Cardiac muscle cell (in vitro differentiated cells and primary cell): ENCODE data around the gene PIK3R1. TPM values are rescaled to one million over a fixed set of nuclear protein-coding genes. Genes with fewer than 3 reads are reported as not detected.
A peak's percentile ranks its signal among the peaks of the same experiment; 100 is the strongest.

Experiments used
- DNase-seq, 2 donors: peaks; one replicate each; pipeline versions ENCODE4 v3.0.0 to v3.0.0-alpha.2; 2010 to 2017; ENCODE audit warnings: low read depth in 1 of 2, low spot score in 1 of 2
- H3K27ac ChIP-seq: fragments of 200-600 bp; sonication (generic); 2 replicates; pipeline ENCODE4 v1.5.1; 2016
- H3K27me3 ChIP-seq: fragments of 200-600 bp; sonication (generic); 2 replicates; pipeline ENCODE4 v1.6.0; 2016; ENCODE audit warnings: control low read depth
- H3K36me3 ChIP-seq: fragments of 200-600 bp; sonication (generic); 2 replicates; pipeline ENCODE4 v1.5.1; 2016; ENCODE audit warnings: control low read depth
- H3K4me1 ChIP-seq: fragments of 200-600 bp; sonication (generic); 2 replicates; pipeline ENCODE4 v1.8.1; 2017; ENCODE audit warnings: low read depth, mild to moderate bottlenecking, mixed run types
- H3K4me3 ChIP-seq: fragments of 200-600 bp; sonication (generic); 2 replicates; pipeline ENCODE4 v1.5.1; 2016; ENCODE audit warnings: mild to moderate bottlenecking
- H3K9me3 ChIP-seq: fragments of 200-600 bp; sonication (generic); 2 replicates; pipeline ENCODE4 v1.5.1; 2017; ENCODE audit warnings: low read depth, mild to moderate bottlenecking, control low read depth
- polyA plus RNA-seq: library from polyadenylated mRNA; unstranded; fragments of >200 nt; fragmentation: Nextera tagmentation; extraction: Ambion mirVana; gene quantifications from 2 replicates; pipeline ENCODE4 v1.2.1, GENCODE V29; 2016
- total RNA-seq: library from RNA; depleted of rRNA; stranded (reverse); fragments of >200 nt; gene quantifications from 2 replicates; pipeline ENCODE4 v1.2.3, GENCODE V29; 2016
- TF ChIP-seq, protein P1 (sequence below): IDR thresholded peaks from 2 replicates; pipeline ENCODE4 v1.5.1; 2012; ENCODE audit warnings: low read depth, mild to moderate bottlenecking, low read length

Gene PIK3R1
- total and polyA plus RNA-seq, 2 experiments from 2014 or later, result 15.1 to 17.5 TPM

DNA sequence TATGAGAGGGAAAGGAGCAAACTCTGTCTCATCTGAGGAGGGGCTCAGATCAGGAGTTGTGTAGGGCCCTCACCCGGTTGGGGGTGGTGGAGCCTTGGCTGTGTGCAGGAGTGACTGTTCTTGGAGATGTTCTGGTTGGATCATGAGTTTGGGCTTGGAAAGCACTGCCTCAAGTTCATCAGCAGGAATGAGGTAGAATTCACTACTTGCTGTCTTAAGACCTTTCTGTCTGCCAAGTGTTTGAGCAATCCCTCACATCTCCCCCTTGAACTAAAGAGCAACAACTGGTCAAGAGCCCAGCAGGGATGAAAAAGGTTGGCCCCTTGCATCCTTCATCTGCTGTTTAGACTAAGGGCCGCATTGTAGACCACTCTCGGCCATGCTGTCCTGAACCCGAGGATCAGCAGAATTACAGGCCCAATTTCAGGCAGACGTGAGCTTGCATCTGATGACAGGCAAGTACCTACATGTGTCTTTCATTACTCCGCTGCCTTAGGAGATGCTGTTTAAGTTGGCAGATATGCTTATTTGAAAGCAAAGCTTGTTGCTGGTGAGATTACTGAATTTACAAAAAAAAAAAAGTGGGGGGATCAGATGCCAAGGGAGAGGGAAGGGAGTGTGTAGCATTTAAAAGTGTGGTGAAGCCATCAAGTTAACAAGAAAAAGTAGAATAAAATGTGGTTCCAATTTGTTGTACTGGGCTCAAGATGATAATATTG, 36.4 kb downstream of the PIK3R1 start:
- Histone ChIP-seq H3K27ac (no peak overlapping the region), H3K4me3 (no peak overlapping the region)
- DNase-seq, result peak in 1 of 2 donors; percentile 86

DNA sequence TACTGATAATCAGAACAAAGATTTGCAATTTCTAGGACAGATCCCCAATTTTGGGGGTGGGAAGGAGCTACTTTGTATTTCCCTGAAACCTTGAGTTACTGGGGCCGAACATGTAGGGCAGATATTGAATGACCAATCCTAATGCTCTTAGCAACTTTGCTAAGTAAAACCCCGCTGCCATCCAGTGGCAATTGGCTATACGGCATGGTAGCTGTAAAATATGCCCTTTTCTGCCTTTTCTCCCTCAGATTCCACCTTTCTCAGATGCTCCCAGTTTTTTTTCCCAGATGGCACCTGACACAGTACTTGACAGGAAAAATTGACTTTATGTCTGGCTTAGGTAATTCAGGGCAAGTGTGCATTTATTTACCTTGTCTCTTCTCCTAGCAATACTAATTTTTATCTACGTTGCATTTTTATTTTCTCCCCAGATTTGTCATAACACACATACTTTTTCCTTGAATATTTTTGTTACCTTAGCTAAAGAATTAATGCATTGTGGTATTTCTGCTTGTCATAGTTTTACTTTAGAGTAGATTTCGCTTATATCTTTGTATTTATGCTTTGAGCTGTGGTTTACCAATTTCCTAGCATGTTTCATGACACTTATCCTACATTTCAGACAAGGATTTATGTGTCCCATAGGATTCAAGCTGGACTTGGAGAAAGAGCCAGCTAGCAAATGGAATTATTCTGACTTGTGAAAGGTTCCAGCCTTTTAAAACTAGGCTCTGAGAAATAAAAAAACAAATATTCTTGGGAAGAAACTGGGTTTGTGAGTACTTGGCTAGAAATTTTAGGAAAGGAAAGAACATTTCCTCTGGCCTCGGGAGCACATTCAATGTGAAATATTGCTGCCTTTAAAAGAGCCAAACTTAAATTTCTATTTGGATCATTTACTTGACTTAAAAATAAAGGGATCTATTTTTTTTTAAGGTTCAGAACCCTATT, 37.4 kb downstream of the PIK3R1 start:
- TF ChIP-seq, protein P1, sequence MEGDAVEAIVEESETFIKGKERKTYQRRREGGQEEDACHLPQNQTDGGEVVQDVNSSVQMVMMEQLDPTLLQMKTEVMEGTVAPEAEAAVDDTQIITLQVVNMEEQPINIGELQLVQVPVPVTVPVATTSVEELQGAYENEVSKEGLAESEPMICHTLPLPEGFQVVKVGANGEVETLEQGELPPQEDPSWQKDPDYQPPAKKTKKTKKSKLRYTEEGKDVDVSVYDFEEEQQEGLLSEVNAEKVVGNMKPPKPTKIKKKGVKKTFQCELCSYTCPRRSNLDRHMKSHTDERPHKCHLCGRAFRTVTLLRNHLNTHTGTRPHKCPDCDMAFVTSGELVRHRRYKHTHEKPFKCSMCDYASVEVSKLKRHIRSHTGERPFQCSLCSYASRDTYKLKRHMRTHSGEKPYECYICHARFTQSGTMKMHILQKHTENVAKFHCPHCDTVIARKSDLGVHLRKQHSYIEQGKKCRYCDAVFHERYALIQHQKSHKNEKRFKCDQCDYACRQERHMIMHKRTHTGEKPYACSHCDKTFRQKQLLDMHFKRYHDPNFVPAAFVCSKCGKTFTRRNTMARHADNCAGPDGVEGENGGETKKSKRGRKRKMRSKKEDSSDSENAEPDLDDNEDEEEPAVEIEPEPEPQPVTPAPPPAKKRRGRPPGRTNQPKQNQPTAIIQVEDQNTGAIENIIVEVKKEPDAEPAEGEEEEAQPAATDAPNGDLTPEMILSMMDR, result peak; percentile 91
- no peaks in the 10 kb centered on the region for H3K27me3 ChIP-seq
- no peaks in the 10 kb centered on the region for H3K36me3 ChIP-seq
- no peak overlapping the region for H3K4me3 ChIP-seq
- H3K9me3 ChIP-seq, result no peaks in the 10 kb centered on the region
- DNase-seq, result peak; percentile 79 to 83
- no peak overlapping the region for H3K27ac ChIP-seq
- peaks cover 30% of the 10 kb centered on the region for H3K4me1 ChIP-seq

More for the DNA sequence above, 36.4 kb downstream of the PIK3R1 start:
- Histone ChIP-seq H3K9me3 (no peaks in the 10 kb centered on the region), H3K27me3 (no peaks in the 10 kb centered on the region), H3K4me1 (peaks cover 28% of the 10 kb centered on the region), H3K36me3 (no peaks in the 10 kb centered on the region)
- TF ChIP-seq, protein P1, result no peak

DNA sequence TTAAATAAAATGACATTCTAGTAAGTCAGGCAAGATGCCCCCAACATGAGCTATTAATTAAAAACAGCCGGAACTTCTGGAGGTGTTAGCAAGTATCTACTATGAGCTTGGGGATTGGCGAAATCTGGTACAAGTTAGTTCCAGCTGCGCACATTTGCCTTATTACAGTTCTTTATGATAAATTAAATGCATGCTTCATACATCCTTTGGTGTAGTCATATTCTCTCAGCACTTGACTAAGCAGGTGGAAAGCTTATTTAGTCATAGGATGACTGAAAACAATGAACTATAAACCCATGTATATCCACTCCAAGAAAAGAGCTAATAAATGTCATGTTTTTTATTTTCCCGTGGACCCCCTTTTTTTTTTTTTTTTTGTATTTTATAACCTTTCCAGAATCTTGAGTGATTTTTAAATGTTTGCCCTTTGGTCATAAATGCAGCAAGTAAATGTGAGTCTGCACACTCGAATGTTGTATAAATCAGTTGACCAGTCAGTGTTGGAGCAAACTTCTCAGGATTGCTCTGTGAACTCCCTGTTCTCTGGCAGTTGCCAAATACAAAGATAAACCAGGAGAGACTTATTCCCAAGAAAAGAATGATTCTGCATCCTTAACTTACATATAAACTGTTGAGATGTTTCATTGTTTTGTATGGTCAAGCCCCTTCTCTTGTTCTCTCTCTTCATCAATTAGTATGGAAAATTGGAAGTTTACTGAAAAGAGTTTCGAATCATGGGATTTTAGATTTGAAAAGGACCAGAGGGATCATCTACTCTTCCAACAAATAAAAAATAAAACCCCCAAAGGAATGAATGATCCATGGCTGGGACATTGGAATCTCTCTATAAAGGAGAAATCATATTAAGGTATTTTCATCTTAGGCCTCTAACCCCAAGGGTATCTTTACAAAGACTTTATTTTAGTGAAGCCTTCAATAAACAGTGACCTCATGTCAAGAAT, 38.3 kb downstream of the PIK3R1 start:
- TF ChIP-seq, protein P1, result no peak
- Histone ChIP-seq H3K9me3 (no peaks in the 10 kb centered on the region), H3K27ac (no peak overlapping the region), H3K27me3 (no peaks in the 10 kb centered on the region), H3K36me3 (no peaks in the 10 kb centered on the region), H3K4me3 (no peak overlapping the region), H3K4me1 (peaks cover 40% of the 10 kb centered on the region)
- DNase-seq, result no peak

DNA sequence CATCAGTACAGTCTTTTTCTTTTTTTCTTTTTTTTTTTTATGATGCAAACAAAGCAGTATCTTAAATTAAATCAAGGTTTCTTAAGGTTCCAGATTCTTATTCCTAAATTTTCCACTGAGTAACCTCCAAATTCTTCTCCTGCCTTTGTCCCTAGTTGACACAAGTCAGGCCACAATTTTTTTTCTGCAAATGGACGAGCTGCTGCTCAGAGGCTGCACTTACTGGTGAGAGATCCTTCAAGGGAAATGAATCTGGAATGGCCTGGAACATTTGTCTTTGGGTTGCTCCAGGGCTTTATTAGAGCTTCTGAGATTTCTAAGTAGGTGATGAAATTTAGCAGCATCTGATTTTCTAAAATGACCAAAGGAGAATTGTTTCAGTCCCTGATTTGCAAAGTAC, 39.3 kb downstream of the PIK3R1 start:
- Histone ChIP-seq H3K36me3 (no peaks in the 10 kb centered on the region), H3K27ac (no peak overlapping the region), H3K27me3 (no peaks in the 10 kb centered on the region), H3K4me1 (peaks cover 48% of the 10 kb centered on the region), H3K4me3 (no peak overlapping the region), H3K9me3 (no peaks in the 10 kb centered on the region)
- no peak for DNase-seq
- TF ChIP-seq, protein P1, result no peak
